HepG2 (cell line): Measurements from ENCODE around the gene HDAC5. TPM values are rescaled to one million over a fixed set of nuclear protein-coding genes. Genes with fewer than 3 reads are reported as not detected.

Experiments
- ATM ChIP-seq: fragments of 450-650 bp; IDR thresholded peaks from 2 replicates; pipeline ENCODE4 v1.7.1; 2017; ENCODE audit warnings: mild to moderate bottlenecking, borderline replicate concordance
- CBX2 ChIP-seq, 2 experiments: fragments of 200-600 bp in 1 of 2; sonication (generic); formaldehyde crosslinking in 1 of 2; IDR thresholded peaks; 2 replicates each; pipeline versions ENCODE4 v1.7.0 to v1.8.1; 2018 to 2022; ENCODE audit warnings: low read depth in 2 of 2, low read length in 1 of 2, mild to moderate bottlenecking in 1 of 2, missing genetic modification reagents in 1 of 2
- GABPB1 ChIP-seq: IDR thresholded peaks from 2 replicates; pipeline ENCODE4 v1.6.1; 2016; ENCODE audit warnings: mild to moderate bottlenecking, missing genetic modification reagents, moderate library complexity, missing compliant biosample characterization
- HHEX ChIP-seq: IDR thresholded peaks from 2 replicates; pipeline ENCODE4 v1.6.1; 2016; ENCODE audit warnings: control low read depth
- HIC2 ChIP-seq: sonication (generic); formaldehyde crosslinking; IDR thresholded peaks from 2 replicates; pipeline ENCODE4 v1.9.0; 2022; ENCODE audit warnings: low read depth, missing genetic modification reagents
- HIVEP1 ChIP-seq: sonication (generic); formaldehyde crosslinking; IDR thresholded peaks from 2 replicates; pipeline ENCODE4 v1.4.0; 2020; ENCODE audit warnings: mild to moderate bottlenecking, missing genetic modification reagents
- HMG20B ChIP-seq: conservative IDR thresholded peaks from 2 replicates; pipeline ENCODE4 v1.6.1; 2016; ENCODE audit warnings: missing genetic modification reagents, missing compliant biosample characterization
- HOXA5 ChIP-seq: sonication (generic); formaldehyde crosslinking; IDR thresholded peaks from 2 replicates; pipeline ENCODE4 v1.4.0; 2020; ENCODE audit warnings: missing genetic modification reagents
- KLF11 ChIP-seq: IDR thresholded peaks from 2 replicates; pipeline ENCODE4 v1.6.1; 2016; ENCODE audit warnings: missing compliant biosample characterization
- MIXL1 ChIP-seq: IDR thresholded peaks from 2 replicates; pipeline ENCODE4 v1.6.1; 2016
- MXD3 ChIP-seq: IDR thresholded peaks from 2 replicates; pipeline ENCODE4 v1.6.1; 2016; ENCODE audit warnings: mild to moderate bottlenecking, missing biosample characterization, missing genetic modification reagents
- MYNN ChIP-seq: sonication (generic); formaldehyde crosslinking; IDR thresholded peaks from 2 replicates; pipeline ENCODE4 v1.4.0; 2020; ENCODE audit warnings: mild to moderate bottlenecking, low read depth, missing genetic modification reagents
- RARG ChIP-seq: sonication (generic); formaldehyde crosslinking; IDR thresholded peaks from 2 replicates; pipeline ENCODE4 v1.4.0; 2020; ENCODE audit warnings: low read depth, mild to moderate bottlenecking, missing genetic modification reagents
- REPIN1 ChIP-seq: sonication (generic); formaldehyde crosslinking; IDR thresholded peaks from 2 replicates; pipeline ENCODE4 v1.8.0; 2022; ENCODE audit warnings: missing genetic modification reagents, low read depth, mild to moderate bottlenecking, borderline replicate concordance
- SRY ChIP-seq: sonication (generic); formaldehyde crosslinking; IDR thresholded peaks from 2 replicates; pipeline ENCODE4 v1.8.0; 2022; ENCODE audit warnings: mild to moderate bottlenecking, missing genetic modification reagents
- TEF ChIP-seq: sonication (generic); formaldehyde crosslinking; IDR thresholded peaks from 2 replicates; pipeline ENCODE4 v1.5.0; 2020; ENCODE audit warnings: missing genetic modification reagents
- WIZ ChIP-seq: sonication (generic); formaldehyde crosslinking; IDR thresholded peaks from 2 replicates; pipeline ENCODE4 v1.5.1; 2020; ENCODE audit warnings: mild to moderate bottlenecking, missing genetic modification reagents
- YY1 ChIP-seq: IDR thresholded peaks from 2 replicates; pipeline ENCODE4 v1.6.1; 2011; ENCODE audit warnings: low read length, low read depth, moderate library complexity, mild to moderate bottlenecking; ENCODE audit not compliant: insufficient read depth, insufficient replicate concordance
- ZBTB8A ChIP-seq: sonication (generic); formaldehyde crosslinking; IDR thresholded peaks from 2 replicates; pipeline ENCODE4 v1.4.0; 2020; ENCODE audit warnings: mild to moderate bottlenecking, low read depth, missing genetic modification reagents, borderline replicate concordance
- ZNF672 ChIP-seq: sonication (generic); formaldehyde crosslinking; IDR thresholded peaks from 2 replicates; pipeline ENCODE4 v1.8.1; 2022; ENCODE audit warnings: missing genetic modification reagents
- ZNF75D ChIP-seq: sonication (generic); formaldehyde crosslinking; IDR thresholded peaks from 2 replicates; pipeline ENCODE4 v1.8.1; 2023; ENCODE audit warnings: missing genetic modification reagents, mild to moderate bottlenecking, borderline replicate concordance
- ZNF770 ChIP-seq: sonication (generic); formaldehyde crosslinking; IDR thresholded peaks from 2 replicates; pipeline ENCODE4 v1.5.0; 2020; ENCODE audit warnings: mild to moderate bottlenecking, missing genetic modification reagents
- ZNF772 ChIP-seq: sonication (generic); formaldehyde crosslinking; IDR thresholded peaks from 2 replicates; pipeline ENCODE4 v1.5.0; 2020; ENCODE audit warnings: mild to moderate bottlenecking, missing genetic modification reagents
- ZNF782 ChIP-seq: sonication (generic); formaldehyde crosslinking; IDR thresholded peaks from 2 replicates; pipeline ENCODE4 v1.4.0; 2020; ENCODE audit warnings: missing genetic modification reagents, mild to moderate bottlenecking, borderline replicate concordance
- polyA plus RNA-seq, 8 experiments: library from polyadenylated mRNA; depleted of rRNA in 3 of 8; stranded (reverse) in 7 of 8; unstranded in 1 of 8; fragments of >200 nt; fragmentation: Illumina TruSeq in 4 of 8; extraction: Trizol in 4 of 8; gene quantifications; 2 replicates each; pipeline versions ENCODE4 v1.2.1 to v1.2.3, GENCODE V29; 2011 to 2016; ENCODE audit warnings: low read depth in 4 of 8, missing spikeins in 1 of 8, mixed read lengths in 1 of 8; ENCODE audit not compliant: insufficient read depth in 1 of 8
- total RNA-seq, 5 experiments: library from RNA; depleted of rRNA; stranded (reverse); fragments of >200 nt; fragmentation: Illumina TruSeq; extraction: Trizol; gene quantifications; 2 replicates each; pipeline ENCODE4 v1.2.3, GENCODE V29; 2016; ENCODE audit warnings: low read depth in 1 of 5
- TF ChIP-seq, protein P1 (sequence below): sonication (generic); formaldehyde crosslinking; IDR thresholded peaks from 2 replicates; pipeline ENCODE4 v1.8.0; 2022; ENCODE audit warnings: mild to moderate bottlenecking, missing genetic modification reagents, moderate library complexity

The HDAC5 gene
- total and polyA plus RNA-seq, 2 of the 13 experiments (the other 11 are each of a cell fraction or from before 2014, with no cell fraction given): 46.4 to 85.4 TPM

- TF ChIP-seq ZNF770 (no peak), HHEX (CRISPR knock-in tag) (no peak), REPIN1 (no peak; the same call in 1 of the 2 replicates), ZNF772 (CRISPR knock-in tag) (peak; percentile 54), RARG (CRISPR knock-in tag) (no peak; the same call in 1 of the 2 replicates), HOXA5 (peak; percentile 64; the same call in 1 of the 2 replicates), ZNF672 (no peak), MXD3 (CRISPR knock-in tag) (no peak), ZNF75D (CRISPR knock-in tag) (no peak), YY1 (peak; percentile 96), HIVEP1 (no peak), KLF11 (CRISPR knock-in tag) (no peak), HMG20B (no peak), WIZ (CRISPR knock-in tag) (peak; percentile 65; the same call in 1 of the 2 replicates), GABPB1 (peak; percentile 37), MYNN (no peak), MIXL1 (no peak), ATM (no peak), CBX2 (IDR thresholded peaks at IDR 0.05; ENCODE audit: low read depth, low read length) (no peak), CBX2 (CRISPR knock-in tag; IDR thresholded peaks at IDR 0.05; ENCODE audit: low read depth) (no peak), ZBTB8A (CRISPR knock-in tag) (no peak), HIC2 (no peak; the same call in 1 of the 2 replicates), TEF (CRISPR knock-in tag) (no peak; the same call in 1 of the 2 replicates), ZNF782 (CRISPR knock-in tag) (no peak), SRY (no peak)
- TF ChIP-seq, protein P1, sequence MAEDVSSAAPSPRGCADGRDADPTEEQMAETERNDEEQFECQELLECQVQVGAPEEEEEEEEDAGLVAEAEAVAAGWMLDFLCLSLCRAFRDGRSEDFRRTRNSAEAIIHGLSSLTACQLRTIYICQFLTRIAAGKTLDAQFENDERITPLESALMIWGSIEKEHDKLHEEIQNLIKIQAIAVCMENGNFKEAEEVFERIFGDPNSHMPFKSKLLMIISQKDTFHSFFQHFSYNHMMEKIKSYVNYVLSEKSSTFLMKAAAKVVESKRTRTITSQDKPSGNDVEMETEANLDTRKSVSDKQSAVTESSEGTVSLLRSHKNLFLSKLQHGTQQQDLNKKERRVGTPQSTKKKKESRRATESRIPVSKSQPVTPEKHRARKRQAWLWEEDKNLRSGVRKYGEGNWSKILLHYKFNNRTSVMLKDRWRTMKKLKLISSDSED (CRISPR knock-in tag): no peak
Observed at GRCh38 chr17:44066204-44066930, 57.1 kb downstream of the HDAC5 start, which contains the start of gene LSM12 (continued).
